Stimulated activated CD4-positive, alpha-beta T cell treated with anti-CD3 and anti-CD28 coated beads, Interleukin-12 subunit alpha, Interleukin-12 subunit beta, amount 100 ng/mL, for 48 hours (primary cell): ENCODE results near the gene GNA14.
"Not testable (repeated sequence)": the region's sequence is repeated elsewhere in the genome, so short reads cannot be mapped to it uniquely, and the experiment has no call there.

Experiments
- DNase-seq, 3 donors: peaks; one replicate each; pipeline ENCODE4 v3.0.0-alpha.2; 2020; ENCODE audit warnings: low read depth in 2 of 3, low spot score in 1 of 3

The GNA14 gene

GRCh38 chr9:77648234-77649108, at the start of gene GNA14:
TSS of gene GNA14 (minus strand) at chr9:77648322. CDS start at chr9:77647793, 529 bp downstream.
- no peak for DNase-seq

DNA sequence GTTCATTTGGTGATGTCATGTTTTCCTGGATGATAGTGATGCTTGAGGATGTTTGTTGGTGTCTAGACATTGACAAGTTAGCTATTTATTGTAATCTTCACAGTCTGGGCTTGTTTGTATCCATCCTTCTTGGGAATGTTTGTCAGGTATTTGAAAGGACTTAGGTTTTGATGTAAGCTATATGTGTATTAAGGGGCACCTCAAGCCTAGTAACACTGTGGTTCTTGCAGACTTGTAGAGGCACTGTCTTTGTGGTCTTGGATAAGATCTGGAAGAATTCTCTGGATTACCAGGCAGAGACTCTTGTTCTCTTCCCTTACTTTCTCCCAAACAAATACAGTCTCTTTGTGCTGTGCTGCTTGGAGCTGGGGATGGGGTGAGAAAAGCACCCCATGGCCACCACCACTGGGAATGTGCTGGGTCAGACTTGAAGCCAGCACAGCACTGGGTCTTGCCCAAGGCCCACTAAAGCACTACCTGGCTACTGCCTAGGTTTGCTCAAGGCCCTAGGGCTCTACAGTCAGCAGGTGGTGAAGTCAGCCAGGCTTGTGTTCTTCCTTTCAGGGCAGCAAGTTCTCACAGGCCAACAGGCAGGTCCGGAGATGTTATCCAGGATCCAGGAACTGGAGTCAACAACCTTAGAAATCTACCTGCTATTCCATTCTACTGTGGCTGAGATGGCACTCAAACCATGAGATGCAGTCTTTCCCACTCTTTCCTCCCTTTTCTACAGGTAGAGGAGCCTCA, 49.3 kb upstream of the GNA14 start:
- DNase-seq: no peak

DNA sequence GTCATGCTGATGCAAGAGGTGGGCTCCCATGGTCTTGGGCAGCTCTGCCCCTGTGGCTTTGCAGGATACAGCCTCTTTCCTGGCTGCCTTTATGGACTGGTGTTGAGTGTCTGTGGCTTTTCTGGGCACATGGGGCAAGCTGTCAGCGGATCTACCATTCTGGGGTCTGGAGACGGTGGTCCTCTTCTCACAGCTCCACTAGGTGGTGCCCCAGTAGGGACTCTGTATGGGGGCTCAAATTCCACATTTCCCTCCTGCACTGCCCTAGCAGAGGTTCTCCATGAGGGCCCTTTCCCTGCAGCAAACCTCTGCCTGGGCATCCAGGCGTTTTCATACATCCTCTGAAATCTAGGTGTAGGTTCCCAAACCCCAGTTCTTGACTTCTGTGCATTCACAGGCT, 42.6 kb upstream of the GNA14 start:
- not testable (repeated sequence) for DNase-seq

- DNase-seq: not testable (repeated sequence)
These were observed 42.0 kb upstream of the GNA14 start for GRCh38 chr9:77690119-77690518.

GRCh38 chr9:77687737-77688136, 39.6 kb upstream of the GNA14 start:
- DNase-seq: not testable (repeated sequence)

GRCh38 chr9:77680581-77680980, 32.5 kb upstream of the GNA14 start:
- no peak for DNase-seq

DNA sequence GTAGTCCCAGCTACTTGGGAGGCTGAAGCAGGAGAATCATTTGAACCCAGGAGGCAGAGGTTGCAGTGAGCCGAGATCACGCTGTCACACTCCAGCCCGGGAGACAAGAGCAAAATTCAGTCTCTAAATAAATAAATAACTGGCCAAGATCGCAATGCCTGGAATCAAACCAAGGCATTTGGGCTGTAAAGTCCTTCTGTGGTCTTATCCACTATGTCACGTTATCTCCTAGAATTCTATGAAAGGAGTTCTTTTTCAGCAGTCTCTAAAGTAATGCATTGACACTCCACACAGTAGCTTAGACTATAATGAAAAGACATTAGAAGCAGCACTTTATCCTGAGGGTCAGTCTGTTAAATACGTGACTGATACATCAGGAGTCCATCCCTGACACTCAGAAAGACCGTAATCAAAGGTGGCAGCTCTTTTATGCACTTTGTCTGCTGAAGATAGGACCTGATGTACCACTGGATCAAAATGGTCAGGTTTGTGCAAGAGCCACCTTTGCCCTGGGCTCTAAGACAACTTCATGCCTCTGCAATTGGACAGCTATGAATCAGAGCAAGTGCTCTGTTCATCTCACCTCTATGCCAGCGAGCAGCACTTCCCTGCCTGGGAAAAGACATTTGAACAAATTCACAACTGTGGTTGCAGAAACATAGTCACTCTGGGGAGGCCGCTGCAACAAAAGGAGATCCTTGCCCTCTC, 31.7 kb upstream of the GNA14 start:
- no peak for DNase-seq

GRCh38 chr9:77679088-77679487, 31.0 kb upstream of the GNA14 start:
- DNase-seq: no peak

GRCh38 chr9:77677957-77678535, 29.9 kb upstream of the GNA14 start:
- DNase-seq: no peak

DNA sequence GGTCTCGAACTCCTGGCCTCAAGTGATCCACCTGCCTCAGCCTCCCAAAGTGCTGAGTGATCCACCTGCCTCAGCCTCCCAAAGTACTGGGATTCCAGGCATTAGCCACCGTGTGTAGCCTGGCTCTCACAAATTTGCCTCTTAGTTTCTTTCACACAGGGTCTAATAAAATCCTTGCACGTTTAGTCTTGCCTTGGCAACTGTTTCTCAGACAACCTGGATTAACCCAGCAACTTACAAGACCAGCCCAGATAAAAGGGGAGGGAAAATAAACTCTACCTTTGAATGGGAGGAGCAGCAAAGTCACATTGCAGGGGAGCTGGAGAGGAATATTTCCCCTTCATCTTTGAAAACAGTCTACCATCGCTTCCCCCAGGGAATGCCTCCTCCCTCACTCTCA, 29.3 kb upstream of the GNA14 start:
- no peak for DNase-seq

GRCh38 chr9:77673941-77674791, 26.0 kb upstream of the GNA14 start:
- no peak for DNase-seq

DNA sequence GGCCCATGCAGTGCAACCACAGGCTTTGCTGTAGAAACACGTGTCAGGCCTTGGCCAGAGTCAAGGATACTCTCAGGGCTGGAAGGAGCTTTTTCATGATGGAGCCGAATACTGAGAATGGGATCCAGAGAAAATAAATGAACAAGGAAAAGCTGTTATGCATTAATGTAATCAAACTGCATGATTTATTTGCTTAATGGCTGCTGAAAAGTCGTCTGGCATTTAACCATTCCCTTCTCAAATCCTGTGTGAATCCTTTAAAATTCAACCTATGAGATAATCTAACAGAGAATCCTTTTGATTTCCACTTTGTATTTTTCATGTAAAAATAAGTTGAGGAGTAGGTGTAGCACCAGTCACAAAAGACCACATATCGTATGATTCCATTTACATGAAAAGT, 24.1 kb upstream of the GNA14 start:
- no peak for DNase-seq

DNA sequence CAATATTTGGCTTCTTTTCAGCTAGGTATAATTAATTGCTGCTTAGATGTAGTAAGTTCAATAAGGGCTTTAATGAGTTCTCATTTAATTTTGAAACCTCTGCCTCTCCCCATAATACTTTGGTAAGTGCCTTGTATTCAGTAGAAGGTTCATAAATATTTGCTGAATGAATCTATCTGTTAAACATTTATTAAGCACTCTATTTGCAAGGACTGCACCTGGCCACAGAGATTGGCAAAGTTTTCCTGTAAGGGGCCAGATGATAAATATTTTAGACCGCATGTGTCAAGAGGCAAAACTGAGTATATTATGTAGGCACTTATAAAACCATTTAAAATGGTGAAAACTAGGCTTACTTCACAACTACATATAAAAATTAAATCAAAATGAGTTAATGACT, 19.0 kb upstream of the GNA14 start:
- DNase-seq: no peak

- no peak for DNase-seq
These were observed 15.6 kb upstream of the GNA14 start for GRCh38 chr9:77663754-77664153.

- DNase-seq: no peak
These were observed 13.5 kb upstream of the GNA14 start for GRCh38 chr9:77661566-77662085.

- DNase-seq: no peak
These were observed 11.8 kb upstream of the GNA14 start for GRCh38 chr9:77659926-77660325.

GRCh38 chr9:77651203-77651602, 3.1 kb upstream of the GNA14 start:
- no peak for DNase-seq

GRCh38 chr9:77649109-77649812, 1.1 kb upstream of the GNA14 start:
- no peak for DNase-seq
